ENCODE measurements around the gene TM7SF3. TPM values are rescaled to one million over a fixed set of nuclear protein-coding genes. Genes with fewer than 3 reads are reported as not detected.

Gene TM7SF3
- total RNA-seq, 4 donors from 2014 or later: 33.8 to 58.9 (median 49.7) TPM

DNA sequence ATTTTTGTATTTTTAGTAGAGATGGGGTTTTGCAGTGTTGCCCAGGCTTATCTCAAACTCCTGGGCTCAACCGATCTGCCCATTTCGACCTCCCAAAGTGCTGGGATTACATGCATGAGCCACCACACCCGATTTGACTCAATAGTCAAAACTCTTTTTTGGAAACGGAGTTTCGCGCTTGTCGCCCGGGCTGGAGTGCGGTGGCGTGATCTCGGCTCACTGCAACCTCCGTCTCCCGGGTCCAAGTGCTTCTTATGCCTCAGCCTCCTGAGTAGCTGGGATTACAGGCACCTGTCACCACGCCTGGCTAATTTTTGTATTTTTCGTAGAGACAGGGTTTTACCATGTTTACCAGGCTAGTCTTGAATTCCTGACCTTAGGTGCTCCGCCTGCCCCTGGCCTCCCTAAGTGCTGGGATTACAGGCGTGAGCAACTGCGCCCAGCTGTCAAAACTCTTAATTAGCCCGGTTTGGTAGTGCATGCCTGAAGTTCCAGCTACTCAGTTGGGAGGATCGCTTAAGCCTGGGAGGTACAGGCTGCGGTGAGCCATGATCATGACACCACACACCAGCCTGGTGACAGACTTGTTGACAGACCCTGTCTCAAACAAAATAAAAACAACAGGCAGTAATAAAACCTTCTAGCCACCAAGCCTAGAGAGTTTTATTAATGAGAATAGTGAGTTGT, 20.6 kb upstream of the TM7SF3 start:
- no peak for TF ChIP-seq POLR2A (IDR thresholded peaks at IDR 0.05)
- TF ChIP-seq, protein P1, sequence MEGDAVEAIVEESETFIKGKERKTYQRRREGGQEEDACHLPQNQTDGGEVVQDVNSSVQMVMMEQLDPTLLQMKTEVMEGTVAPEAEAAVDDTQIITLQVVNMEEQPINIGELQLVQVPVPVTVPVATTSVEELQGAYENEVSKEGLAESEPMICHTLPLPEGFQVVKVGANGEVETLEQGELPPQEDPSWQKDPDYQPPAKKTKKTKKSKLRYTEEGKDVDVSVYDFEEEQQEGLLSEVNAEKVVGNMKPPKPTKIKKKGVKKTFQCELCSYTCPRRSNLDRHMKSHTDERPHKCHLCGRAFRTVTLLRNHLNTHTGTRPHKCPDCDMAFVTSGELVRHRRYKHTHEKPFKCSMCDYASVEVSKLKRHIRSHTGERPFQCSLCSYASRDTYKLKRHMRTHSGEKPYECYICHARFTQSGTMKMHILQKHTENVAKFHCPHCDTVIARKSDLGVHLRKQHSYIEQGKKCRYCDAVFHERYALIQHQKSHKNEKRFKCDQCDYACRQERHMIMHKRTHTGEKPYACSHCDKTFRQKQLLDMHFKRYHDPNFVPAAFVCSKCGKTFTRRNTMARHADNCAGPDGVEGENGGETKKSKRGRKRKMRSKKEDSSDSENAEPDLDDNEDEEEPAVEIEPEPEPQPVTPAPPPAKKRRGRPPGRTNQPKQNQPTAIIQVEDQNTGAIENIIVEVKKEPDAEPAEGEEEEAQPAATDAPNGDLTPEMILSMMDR (IDR thresholded peaks at IDR 0.05): no peak
- no peak for DNase-seq
- Histone ChIP-seq H3K4me3 (no peak overlapping the region), H3K4me1 (no peaks in the 10 kb centered on the region), H3K27me3 (no peaks in the 10 kb centered on the region), H3K36me3 (peaks cover 0 to 34% (median 0%) of the 10 kb centered on the region in 3 donors), H3K27ac (no peak overlapping the region), H3K9me3 (no peaks in the 10 kb centered on the region)

DNA sequence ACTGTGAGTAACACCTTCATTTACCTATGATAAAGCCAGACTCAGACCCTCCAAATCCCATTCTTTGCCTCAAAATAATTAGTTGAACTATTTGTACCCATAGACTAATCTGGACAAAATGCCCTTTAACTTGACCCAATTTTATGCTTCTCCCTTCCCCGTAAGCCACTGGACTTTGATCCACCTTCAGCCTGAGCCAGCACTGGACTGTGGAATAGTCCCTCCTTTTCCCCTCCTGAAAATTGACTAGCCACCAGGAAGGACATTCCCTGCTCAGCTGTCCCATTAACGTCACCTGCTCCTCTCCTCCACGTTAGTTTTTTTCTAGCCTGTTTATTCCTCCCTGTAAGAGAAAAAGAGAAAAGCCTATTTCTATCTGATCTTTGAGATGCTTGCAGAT, 18.5 kb upstream of the TM7SF3 start:
- H3K9me3 ChIP-seq: no peaks in the 10 kb centered on the region
- DNase-seq: no peak
- no peak overlapping the region for H3K27ac ChIP-seq
- no peaks in the 10 kb centered on the region for H3K4me1 ChIP-seq
- peaks cover 0 to 55% (median 0%) of the 10 kb centered on the region in 3 donors for H3K36me3 ChIP-seq
- TF ChIP-seq, protein P1 (IDR thresholded peaks at IDR 0.05): no peak
- TF ChIP-seq POLR2A (IDR thresholded peaks at IDR 0.05): no peak
- H3K4me3 ChIP-seq: no peak overlapping the region
- H3K27me3 ChIP-seq: no peaks in the 10 kb centered on the region

DNA sequence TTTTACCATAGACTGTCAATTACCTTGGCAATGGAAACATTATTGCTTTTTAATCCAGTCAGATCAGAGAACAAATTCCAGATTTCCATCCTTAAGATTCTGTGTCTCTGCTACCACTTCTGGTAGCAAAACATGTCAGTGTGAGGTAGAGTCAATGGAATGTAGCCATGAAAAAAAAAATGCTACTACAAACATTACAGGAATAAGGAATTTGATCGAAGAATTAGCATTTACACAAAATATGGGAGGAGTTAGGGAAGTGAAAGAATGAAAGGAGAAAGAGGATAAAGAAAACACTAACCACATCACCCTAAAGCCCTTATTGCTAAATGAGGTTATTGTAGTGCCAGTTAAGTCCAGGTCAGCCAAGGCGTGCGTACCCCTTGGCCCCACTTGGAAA, 17.3 kb upstream of the TM7SF3 start:
- no peaks in the 10 kb centered on the region for H3K9me3 ChIP-seq
- H3K27ac ChIP-seq: no peak overlapping the region
- TF ChIP-seq POLR2A (IDR thresholded peaks at IDR 0.05): no peak
- TF ChIP-seq, protein P1 (IDR thresholded peaks at IDR 0.05): no peak
- no peaks in the 10 kb centered on the region for H3K27me3 ChIP-seq
- DNase-seq: no peak
- peaks cover 0 to 61% (median 0%) of the 10 kb centered on the region in 3 donors for H3K36me3 ChIP-seq
- H3K4me3 ChIP-seq: no peak overlapping the region
- no peaks in the 10 kb centered on the region for H3K4me1 ChIP-seq

DNA sequence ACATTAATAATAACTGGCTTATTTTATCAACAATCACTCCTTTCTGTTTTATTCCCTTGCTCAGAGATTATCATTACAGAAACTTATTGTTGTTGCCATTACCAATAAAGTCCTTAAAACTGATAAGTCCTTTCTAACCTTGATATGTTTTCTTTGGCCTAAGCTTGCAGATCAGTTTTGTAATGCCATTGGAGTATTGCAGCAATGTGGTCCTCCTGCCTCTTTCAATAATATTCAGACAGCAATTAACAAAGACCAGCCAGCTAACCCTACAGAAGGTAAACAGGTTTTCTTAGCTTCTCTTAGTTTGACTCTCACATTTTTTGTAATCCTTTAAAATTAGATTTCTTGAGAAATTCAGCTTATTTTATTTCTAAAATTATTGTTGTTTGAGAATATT, 12.1 kb upstream of the TM7SF3 start:
- Histone ChIP-seq H3K27ac (no peak overlapping the region), H3K4me3 (no peak overlapping the region), H3K27me3 (no peaks in the 10 kb centered on the region), H3K4me1 (peaks cover 0 to 20% (median 5%) of the 10 kb centered on the region in 4 donors), H3K9me3 (no peaks in the 10 kb centered on the region), H3K36me3 (peaks cover 0 to 42% (median 0%) of the 10 kb centered on the region in 3 donors)
- DNase-seq: no peak
- TF ChIP-seq, protein P1 (IDR thresholded peaks at IDR 0.05): no peak
- TF ChIP-seq POLR2A (IDR thresholded peaks at IDR 0.05): no peak

DNA sequence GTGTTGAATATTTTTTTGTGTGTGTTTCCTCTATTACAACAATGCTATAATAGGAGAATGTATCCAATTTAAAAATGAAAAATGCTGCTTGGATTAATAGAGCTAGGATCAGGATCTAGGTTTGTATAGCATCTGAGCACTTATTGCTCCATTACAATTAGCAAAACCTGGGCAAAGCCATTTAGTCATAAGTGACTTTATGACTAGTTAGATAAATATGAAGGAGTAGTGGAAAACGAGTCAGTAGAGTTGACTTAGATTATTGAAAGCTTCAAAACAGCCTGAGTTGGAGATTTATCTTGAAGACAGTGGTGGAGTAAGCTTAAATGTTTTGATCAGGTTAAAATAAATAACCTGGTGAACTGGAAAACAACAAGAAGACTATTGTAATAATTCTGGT, 10.9 kb upstream of the TM7SF3 start:
- H3K9me3 ChIP-seq: no peaks in the 10 kb centered on the region
- H3K4me1 ChIP-seq: peaks cover 0 to 20% (median 5%) of the 10 kb centered on the region in 4 donors
- peaks cover 0 to 31% (median 0%) of the 10 kb centered on the region in 3 donors for H3K36me3 ChIP-seq
- H3K27me3 ChIP-seq: no peaks in the 10 kb centered on the region
- H3K4me3 ChIP-seq: no peak overlapping the region
- no peak for DNase-seq
- no peak for TF ChIP-seq POLR2A (IDR thresholded peaks at IDR 0.05)
- TF ChIP-seq, protein P1 (IDR thresholded peaks at IDR 0.05): no peak
- no peak overlapping the region for H3K27ac ChIP-seq

All from Peyer's patch (tissue), 4 donors.